ENCODE data around the gene CHRDL1.

The CHRDL1 gene

DNA sequence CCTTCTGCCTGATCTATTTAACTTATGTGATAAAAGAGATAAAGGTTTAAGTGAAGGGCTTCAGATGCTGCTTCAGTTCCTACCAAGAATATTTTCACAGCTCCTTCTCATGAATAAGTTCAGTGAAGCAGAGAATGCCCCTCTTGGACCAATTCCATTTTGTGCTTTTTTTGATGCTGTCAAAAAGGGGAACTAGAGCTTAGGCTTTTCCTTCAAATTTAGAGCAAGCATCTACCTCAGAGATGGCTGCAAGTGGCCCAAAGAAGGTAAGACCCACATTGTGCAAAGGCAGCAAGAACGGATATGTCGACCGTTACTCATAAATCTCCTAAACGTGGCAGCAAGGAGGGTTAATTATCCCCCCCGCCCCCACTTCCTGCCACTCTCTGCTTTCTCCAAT is 4.5 kb downstream of the CHRDL1 start:
- Histone ChIP-seq H2BK12ac (ENCODE audit: low read length in 2 of 2) (no peak overlapping the region), H3K27ac (ENCODE audit: low read length, poor library complexity, severe bottlenecking) (no peak overlapping the region), H3K36me3 (ENCODE audit: control insufficient read depth in 1 of 2, insufficient read depth in 2 of 2, low read depth in 1 of 2, low read length in 2 of 2) (no peaks in the 10 kb centered on the region), H2AFZ (ENCODE audit: low read depth, low read length) (no peak overlapping the region), H3K14ac (ENCODE audit: low read length in 2 of 2) (no peak overlapping the region), H2BK5ac (ENCODE audit: low read depth, low read length, poor library complexity, severe bottlenecking) (no peak overlapping the region), H3K23ac (ENCODE audit: low read length in 2 of 2) (no peak overlapping the region), H3K4me2 (ENCODE audit: low read length, poor library complexity, severe bottlenecking) (no peak overlapping the region), H3K79me1 (replicated peaks; ENCODE audit: low read length, poor library complexity, severe bottlenecking) (no peaks in the 10 kb centered on the region), H3K4ac (ENCODE audit: low read depth in 1 of 2, low read length in 2 of 2) (no peak overlapping the region), H3K4me1 (ENCODE audit: control insufficient read depth, insufficient read depth, low read depth, low read length) (peaks cover 5% of the 10 kb centered on the region), H3K18ac (ENCODE audit: low read depth in 1 of 2, low read length in 2 of 2) (no peak overlapping the region), H2AK5ac (ENCODE audit: low read length, severe bottlenecking) (no peak overlapping the region), H3K27me3 (ENCODE audit: control insufficient read depth in 1 of 2, insufficient read depth in 1 of 2, low read length in 2 of 2) (peaks cover 8 to 48% of the 10 kb centered on the region in 2 experiments), H3K4me3 (ENCODE audit: insufficient read depth in 1 of 2, low read depth in 1 of 2, low read length in 2 of 2) (peak overlapping the region in 1 of 2 experiments; percentile 38), H3K9ac (ENCODE audit: low read length) (no peak overlapping the region), H4K8ac (ENCODE audit: low read length) (no peak overlapping the region), H2BK120ac (ENCODE audit: low read depth, low read length) (no peak overlapping the region), H3K9me3 (ENCODE audit: control insufficient read depth, low read length) (no peaks in the 10 kb centered on the region), H4K91ac (ENCODE audit: low read length) (no peak overlapping the region), H2BK15ac (ENCODE audit: low read depth, poor library complexity, severe bottlenecking) (no peak overlapping the region)
- no peak for DNase-seq
- WGBS: 57% methylated on average over 5 of the region's 5 CpGs

DNA sequence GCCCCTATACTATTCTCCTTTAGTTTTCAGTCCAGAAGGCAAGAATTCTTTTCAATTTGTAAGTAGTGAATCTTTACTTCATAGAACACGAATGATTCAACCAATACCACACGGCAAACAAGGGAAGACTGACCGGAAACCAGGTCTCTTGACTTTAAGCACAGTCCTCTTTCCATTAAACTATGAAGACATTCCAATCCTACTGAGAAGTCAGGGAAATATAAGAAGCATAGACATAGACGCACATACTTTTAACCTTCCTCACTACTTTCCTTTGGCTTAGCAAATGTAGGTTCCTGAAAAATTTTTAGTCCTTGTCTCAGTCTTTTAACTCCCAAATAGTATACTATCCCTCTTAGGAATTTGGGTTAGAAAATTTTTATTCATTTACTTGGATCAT is 9.1 kb downstream of the CHRDL1 start:
- Histone ChIP-seq H2BK15ac (ENCODE audit: low read depth, poor library complexity, severe bottlenecking) (no peak overlapping the region), H2BK120ac (ENCODE audit: low read depth, low read length) (no peak overlapping the region), H3K27ac (ENCODE audit: low read length, poor library complexity, severe bottlenecking) (no peak overlapping the region), H3K4me3 (ENCODE audit: insufficient read depth in 1 of 2, low read depth in 1 of 2, low read length in 2 of 2) (no peak overlapping the region), H3K18ac (ENCODE audit: low read depth in 1 of 2, low read length in 2 of 2) (no peak overlapping the region), H2AFZ (ENCODE audit: low read depth, low read length) (no peak overlapping the region), H3K9ac (ENCODE audit: low read length) (no peak overlapping the region), H3K9me3 (ENCODE audit: control insufficient read depth, low read length) (no peaks in the 10 kb centered on the region), H3K4me2 (ENCODE audit: low read length, poor library complexity, severe bottlenecking) (no peak overlapping the region), H4K8ac (ENCODE audit: low read length) (no peak overlapping the region), H3K79me1 (replicated peaks; ENCODE audit: low read length, poor library complexity, severe bottlenecking) (no peaks in the 10 kb centered on the region), H3K23ac (ENCODE audit: low read length in 2 of 2) (no peak overlapping the region), H3K4ac (ENCODE audit: low read depth in 1 of 2, low read length in 2 of 2) (no peak overlapping the region), H2BK12ac (ENCODE audit: low read length in 2 of 2) (no peak overlapping the region), H2AK5ac (ENCODE audit: low read length, severe bottlenecking) (no peak overlapping the region), H4K91ac (ENCODE audit: low read length) (no peak overlapping the region), H3K36me3 (ENCODE audit: control insufficient read depth in 1 of 2, insufficient read depth in 2 of 2, low read depth in 1 of 2, low read length in 2 of 2) (no peaks in the 10 kb centered on the region), H3K27me3 (ENCODE audit: control insufficient read depth in 1 of 2, insufficient read depth in 1 of 2, low read length in 2 of 2) (peaks cover 0 to 14% of the 10 kb centered on the region in 2 experiments), H2BK5ac (ENCODE audit: low read depth, low read length, poor library complexity, severe bottlenecking) (no peak overlapping the region), H3K4me1 (ENCODE audit: control insufficient read depth, insufficient read depth, low read depth, low read length) (no peaks in the 10 kb centered on the region), H3K14ac (ENCODE audit: low read length in 2 of 2) (no peak overlapping the region)
- WGBS: 37% methylated on average over 3 of the region's 4 CpGs
- peak; percentile 58 for DNase-seq

DNA sequence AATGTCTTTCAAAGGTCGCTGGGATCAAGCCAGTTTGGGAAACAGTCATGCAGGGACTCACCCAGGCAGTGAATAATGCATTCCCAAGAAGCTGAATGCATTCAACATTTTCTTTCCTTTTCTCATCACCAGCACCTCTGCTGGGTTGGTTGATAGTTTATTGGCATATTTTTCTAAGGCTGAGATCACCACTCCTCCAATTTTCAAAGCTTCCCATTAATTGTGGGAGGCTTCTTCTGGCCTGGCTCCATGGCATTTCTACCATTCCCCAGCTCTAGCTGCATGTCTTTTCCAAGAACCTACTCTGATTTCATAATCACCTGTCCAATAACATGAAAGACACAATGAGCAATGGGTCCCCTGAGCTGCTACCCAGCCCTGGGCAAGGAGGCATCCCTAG is 35.8 kb downstream of the CHRDL1 start:
- H2BK15ac ChIP-seq (ENCODE audit: low read depth, poor library complexity, severe bottlenecking): no peak overlapping the region
- H3K27me3 ChIP-seq (ENCODE audit: control insufficient read depth in 1 of 2, insufficient read depth in 1 of 2, low read length in 2 of 2): no peaks in the 10 kb centered on the region
- no peak overlapping the region for H2BK12ac ChIP-seq (ENCODE audit: low read length in 2 of 2)
- H3K4me2 ChIP-seq (ENCODE audit: low read length, poor library complexity, severe bottlenecking): no peak overlapping the region
- H2AK5ac ChIP-seq (ENCODE audit: low read length, severe bottlenecking): no peak overlapping the region
- H4K8ac ChIP-seq (ENCODE audit: low read length): no peak overlapping the region
- no peak overlapping the region for H3K23ac ChIP-seq (ENCODE audit: low read length in 2 of 2)
- H2BK5ac ChIP-seq (ENCODE audit: low read depth, low read length, poor library complexity, severe bottlenecking): no peak overlapping the region
- no peak overlapping the region for H3K27ac ChIP-seq (ENCODE audit: low read length, poor library complexity, severe bottlenecking)
- H3K9ac ChIP-seq (ENCODE audit: low read length): no peak overlapping the region
- no peaks in the 10 kb centered on the region for H3K79me1 ChIP-seq (replicated peaks; ENCODE audit: low read length, poor library complexity, severe bottlenecking)
- no peak for DNase-seq
- H3K4me3 ChIP-seq (ENCODE audit: insufficient read depth in 1 of 2, low read depth in 1 of 2, low read length in 2 of 2): no peak overlapping the region
- no CpG with 5 or more reads among the region's 1 CpG for WGBS
- no peak overlapping the region for H3K4ac ChIP-seq (ENCODE audit: low read depth in 1 of 2, low read length in 2 of 2)
- H3K14ac ChIP-seq (ENCODE audit: low read length in 2 of 2): no peak overlapping the region
- H3K4me1 ChIP-seq (ENCODE audit: control insufficient read depth, insufficient read depth, low read depth, low read length): no peaks in the 10 kb centered on the region
- H3K9me3 ChIP-seq (ENCODE audit: control insufficient read depth, low read length): peaks cover 14% of the 10 kb centered on the region
- H2AFZ ChIP-seq (ENCODE audit: low read depth, low read length): no peak overlapping the region
- H2BK120ac ChIP-seq (ENCODE audit: low read depth, low read length): no peak overlapping the region
- no peak overlapping the region for H4K91ac ChIP-seq (ENCODE audit: low read length)
- no peaks in the 10 kb centered on the region for H3K36me3 ChIP-seq (ENCODE audit: control insufficient read depth in 1 of 2, insufficient read depth in 2 of 2, low read depth in 1 of 2, low read length in 2 of 2)
- no peak overlapping the region for H3K18ac ChIP-seq (ENCODE audit: low read depth in 1 of 2, low read length in 2 of 2)

DNA sequence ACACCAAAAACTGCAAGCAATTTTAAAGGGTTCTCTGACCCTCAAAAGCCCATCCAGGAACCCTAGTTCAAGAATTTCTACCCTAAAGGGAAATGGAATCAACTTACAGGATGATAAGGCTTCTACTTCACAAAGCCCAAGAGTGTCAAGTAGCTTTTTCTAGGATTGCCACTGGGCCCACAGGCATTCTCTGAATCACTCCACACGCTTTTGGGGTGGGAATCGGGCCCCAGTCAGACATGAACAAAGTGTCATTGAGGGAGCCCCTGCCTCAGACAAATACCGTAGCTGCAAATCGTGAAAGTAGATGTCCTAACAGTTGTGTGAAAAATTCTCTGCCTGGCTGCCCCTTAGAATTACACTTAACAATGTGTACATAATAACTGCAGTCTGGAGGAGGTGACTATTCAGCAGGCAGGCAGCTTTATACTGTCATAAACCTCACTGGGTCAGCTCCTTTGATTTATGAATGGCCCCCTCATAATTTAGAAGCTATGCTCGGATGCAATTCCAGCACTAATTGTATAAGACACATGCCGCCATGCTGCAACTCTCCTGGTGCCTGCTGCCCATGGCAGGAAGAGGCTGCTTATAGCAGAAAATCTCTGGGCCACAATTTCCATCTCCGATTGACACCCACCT is 36.7 kb downstream of the CHRDL1 start:
- Histone ChIP-seq H3K23ac (ENCODE audit: low read length in 2 of 2) (no peak overlapping the region), H3K4me2 (ENCODE audit: low read length, poor library complexity, severe bottlenecking) (no peak overlapping the region), H2AK5ac (ENCODE audit: low read length, severe bottlenecking) (no peak overlapping the region), H3K4me1 (ENCODE audit: control insufficient read depth, insufficient read depth, low read depth, low read length) (no peaks in the 10 kb centered on the region), H3K79me1 (replicated peaks; ENCODE audit: low read length, poor library complexity, severe bottlenecking) (no peaks in the 10 kb centered on the region), H3K18ac (ENCODE audit: low read depth in 1 of 2, low read length in 2 of 2) (no peak overlapping the region), H4K91ac (ENCODE audit: low read length) (no peak overlapping the region), H3K14ac (ENCODE audit: low read length in 2 of 2) (no peak overlapping the region), H3K4ac (ENCODE audit: low read depth in 1 of 2, low read length in 2 of 2) (no peak overlapping the region), H3K9ac (ENCODE audit: low read length) (no peak overlapping the region), H2BK12ac (ENCODE audit: low read length in 2 of 2) (no peak overlapping the region), H3K27ac (ENCODE audit: low read length, poor library complexity, severe bottlenecking) (no peak overlapping the region), H3K27me3 (ENCODE audit: control insufficient read depth in 1 of 2, insufficient read depth in 1 of 2, low read length in 2 of 2) (no peaks in the 10 kb centered on the region), H3K4me3 (ENCODE audit: insufficient read depth in 1 of 2, low read depth in 1 of 2, low read length in 2 of 2) (no peak overlapping the region), H2AFZ (ENCODE audit: low read depth, low read length) (no peak overlapping the region), H2BK15ac (ENCODE audit: low read depth, poor library complexity, severe bottlenecking) (no peak overlapping the region), H4K8ac (ENCODE audit: low read length) (no peak overlapping the region), H3K9me3 (ENCODE audit: control insufficient read depth, low read length) (peaks cover 8% of the 10 kb centered on the region), H2BK120ac (ENCODE audit: low read depth, low read length) (no peak overlapping the region), H3K36me3 (ENCODE audit: control insufficient read depth in 1 of 2, insufficient read depth in 2 of 2, low read depth in 1 of 2, low read length in 2 of 2) (no peaks in the 10 kb centered on the region), H2BK5ac (ENCODE audit: low read depth, low read length, poor library complexity, severe bottlenecking) (no peak overlapping the region)
- DNase-seq: no peak
- WGBS: 88% methylated on average over 7 of the region's 7 CpGs
